NCI-H524 treated with DMSO at 0.1 percent for 48 hours (cell line): Measurements from ENCODE around the gene POLR2H.
"Not testable (repeated sequence)": the region's sequence is repeated elsewhere in the genome, so short reads cannot be mapped to it uniquely, and the experiment has no call there.

Experiments
- DNase-seq: peaks from one replicate; lab custom pipeline; 2025; lab: John Stamatoyannopoulos, UW

The POLR2H gene

GRCh38 chr3:184335661-184336546 is 25.6 kb upstream of the POLR2H start:
- peak; percentile 22 for DNase-seq

GRCh38 chr3:184336547-184337398 is 24.7 kb upstream of the POLR2H start:
- no peak for DNase-seq

GRCh38 chr3:184337399-184337714 is 24.2 kb upstream of the POLR2H start, which contains the start of gene FAM131A:
Gene FAM131A, plus strand, starts transcription at chr3:184337600. Its CDS starts 31 bp downstream, at chr3:184337631.
- DNase-seq: no peak

GRCh38 chr3:184337981-184338380 is 23.5 kb upstream of the POLR2H start:
- no peak for DNase-seq

GRCh38 chr3:184338511-184338945 is 23.0 kb upstream of the POLR2H start:
- peak; percentile 42 for DNase-seq

GRCh38 chr3:184339001-184339400 is 22.5 kb upstream of the POLR2H start:
- no peak for DNase-seq

GRCh38 chr3:184339451-184340135 is 21.9 kb upstream of the POLR2H start:
- not testable (repeated sequence) for DNase-seq

- no peak for DNase-seq
Measured at GRCh38 chr3:184341925-184342324, 19.6 kb upstream of the POLR2H start.

- no peak for DNase-seq
Measured at GRCh38 chr3:184343200-184343876, 18.2 kb upstream of the POLR2H start.

- no peak for DNase-seq
Measured at GRCh38 chr3:184344579-184345316, 16.8 kb upstream of the POLR2H start.

- DNase-seq: no peak
Measured at GRCh38 chr3:184345317-184346144, 16.0 kb upstream of the POLR2H start.

- DNase-seq: no peak
Measured at GRCh38 chr3:184346480-184347190, 14.9 kb upstream of the POLR2H start.

GRCh38 chr3:184347321-184348056 is 14.0 kb upstream of the POLR2H start:
- DNase-seq: no peak

GRCh38 chr3:184348057-184348382 is 13.5 kb upstream of the POLR2H start:
- no peak for DNase-seq

GRCh38 chr3:184349563-184350470 is 11.7 kb upstream of the POLR2H start:
- no peak for DNase-seq

- DNase-seq: no peak
Measured at GRCh38 chr3:184350618-184351017, 10.9 kb upstream of the POLR2H start.

GRCh38 chr3:184351511-184352148 is 9.9 kb upstream of the POLR2H start:
- no peak for DNase-seq
